H9 (cell line): ENCODE results near the gene NHP2. TPM values are rescaled to one million over a fixed set of nuclear protein-coding genes. Genes with fewer than 3 reads are reported as not detected.

Source experiments
- DNase-seq: peaks from one replicate; pipeline ENCODE4 v3.0.0-alpha.2; 2017
- H2AFZ ChIP-seq: one replicate; pipeline ENCODE4 v1.6.1; 2013; ENCODE audit warnings: mild to moderate bottlenecking, low read length, control low read depth, moderate library complexity
- H2AK5ac ChIP-seq: 2 replicates; pipeline ENCODE4 v1.6.1; 2013; ENCODE audit warnings: low read length, control low read depth, mixed read lengths; ENCODE audit not compliant: insufficient read length
- H2BK120ac ChIP-seq: one replicate; pipeline ENCODE4 v1.6.1; 2013; ENCODE audit warnings: low read depth, mild to moderate bottlenecking, low read length, control low read depth, inconsistent platforms; ENCODE audit not compliant: poor library complexity, severe bottlenecking
- H2BK12ac ChIP-seq: 2 replicates; pipeline ENCODE4 v1.6.1; 2013; ENCODE audit warnings: low read length, control low read depth, mixed read lengths, low read depth; ENCODE audit not compliant: insufficient read length
- H2BK15ac ChIP-seq: 2 replicates; pipeline ENCODE4 v1.6.1; 2013; ENCODE audit warnings: low read depth, low read length, control low read depth
- H2BK20ac ChIP-seq: one replicate; pipeline ENCODE4 v1.6.1; 2013; ENCODE audit warnings: low read depth, mild to moderate bottlenecking, low read length, control low read depth, inconsistent platforms; ENCODE audit not compliant: poor library complexity, severe bottlenecking
- H2BK5ac ChIP-seq: 2 replicates; pipeline ENCODE4 v1.6.1; 2013; ENCODE audit warnings: low read length, control low read depth, mixed read lengths; ENCODE audit not compliant: insufficient read length
- H3K14ac ChIP-seq: 2 replicates; pipeline ENCODE4 v1.6.1; 2013; ENCODE audit warnings: low read length, control low read depth; ENCODE audit not compliant: insufficient read depth
- H3K18ac ChIP-seq: 2 replicates; pipeline ENCODE4 v1.6.1; 2013; ENCODE audit warnings: low read depth, mild to moderate bottlenecking, mixed read lengths, low read length, control low read depth; ENCODE audit not compliant: insufficient read length
- H3K23ac ChIP-seq: 2 replicates; pipeline ENCODE4 v1.6.1; 2013; ENCODE audit warnings: low read length, control low read depth, mixed read lengths, low read depth; ENCODE audit not compliant: insufficient read length
- H3K23me2 ChIP-seq: 2 replicates; pipeline ENCODE4 v1.6.1; 2013; ENCODE audit warnings: low read depth, mild to moderate bottlenecking, mixed read lengths, low read length, control low read depth; ENCODE audit not compliant: insufficient read length, poor library complexity, severe bottlenecking
- H3K27ac ChIP-seq: 2 replicates; pipeline ENCODE4 v1.5.1; 2013; ENCODE audit warnings: low read length, control low read depth, mixed read lengths, low read depth; ENCODE audit not compliant: insufficient read length
- H3K27me3 ChIP-seq: 2 replicates; pipeline ENCODE4 v1.6.1; 2013; ENCODE audit warnings: low read length, control low read depth, inconsistent platforms; ENCODE audit not compliant: insufficient read depth
- H3K4ac ChIP-seq: 2 replicates; pipeline ENCODE4 v1.6.1; 2013; ENCODE audit warnings: low read depth, mild to moderate bottlenecking, control low read depth, inconsistent platforms, low read length, moderate library complexity
- H3K4me1 ChIP-seq: 2 replicates; pipeline ENCODE4 v1.6.1; 2013; ENCODE audit warnings: low read length, control low read depth, inconsistent platforms; ENCODE audit not compliant: insufficient read depth
- H3K4me2 ChIP-seq: 2 replicates; pipeline ENCODE4 v1.6.1; 2013; ENCODE audit warnings: low read length, control low read depth, mixed read lengths; ENCODE audit not compliant: insufficient read length, insufficient read depth
- H3K56ac ChIP-seq: 2 replicates; pipeline ENCODE4 v1.6.1; 2013; ENCODE audit warnings: low read depth, mild to moderate bottlenecking, mixed read lengths, low read length, control low read depth; ENCODE audit not compliant: insufficient read length
- H3K79me1 ChIP-seq: 2 replicates; pipeline ENCODE4 v1.6.1; 2013; ENCODE audit warnings: low read depth, mild to moderate bottlenecking, moderate library complexity, low read length, control low read depth, inconsistent platforms; ENCODE audit not compliant: insufficient read depth, poor library complexity, severe bottlenecking
- H3K79me2 ChIP-seq: 2 replicates; pipeline ENCODE4 v1.6.1; 2013; ENCODE audit warnings: low read length, control low read depth, inconsistent platforms; ENCODE audit not compliant: insufficient read depth
- H3K9ac ChIP-seq: 2 replicates; pipeline ENCODE4 v1.6.1; 2013; ENCODE audit warnings: low read length, control low read depth, mixed read lengths; ENCODE audit not compliant: insufficient read length; ENCODE audit errors: extremely low read depth
- H3K9me3 ChIP-seq: one replicate; pipeline ENCODE4 v1.6.1; 2013; ENCODE audit warnings: low read depth, low read length, inconsistent platforms; ENCODE audit not compliant: control insufficient read depth
- H3T11ph ChIP-seq: one replicate; pipeline ENCODE4 v1.6.1; 2013; ENCODE audit warnings: mild to moderate bottlenecking, low read length, control low read depth, inconsistent platforms
- H4K20me1 ChIP-seq: one replicate; pipeline ENCODE4 v1.6.1; 2013; ENCODE audit not compliant: control insufficient read depth, insufficient read length, insufficient read depth
- H4K5ac ChIP-seq: 2 replicates; pipeline ENCODE4 v1.6.1; 2013; ENCODE audit warnings: low read depth, mild to moderate bottlenecking, mixed read lengths, low read length, control low read depth; ENCODE audit not compliant: insufficient read length
- H4K8ac ChIP-seq: replicated peaks from 2 replicates; pipeline ENCODE4 v1.6.1; 2013; ENCODE audit warnings: low read length, control low read depth, mixed read lengths, low read depth; ENCODE audit not compliant: insufficient read length
- H4K91ac ChIP-seq: 2 replicates; pipeline ENCODE4 v1.6.1; 2013; ENCODE audit warnings: low read depth, mild to moderate bottlenecking, moderate library complexity, mixed read lengths, low read length, control low read depth; ENCODE audit not compliant: insufficient read length
- H3K27ac Mint-ChIP-seq, 3 experiments: 2 replicates in 2 of 3; 3 replicates in 1 of 3; pipeline ENCODE4 v1.8.0; 2020 to 2021; ENCODE audit warnings: mixed read lengths in 3 of 3, mild to moderate bottlenecking in 1 of 3, moderate library complexity in 1 of 3
- H3K27me3 Mint-ChIP-seq: 2 replicates; pipeline ENCODE4 v1.8.0; 2021; ENCODE audit warnings: low read depth, mild to moderate bottlenecking, moderate library complexity, mixed read lengths
- H3K36me3 Mint-ChIP-seq, 3 experiments: 2 replicates in 2 of 3; 3 replicates in 1 of 3; pipeline ENCODE4 v1.8.0; 2020 to 2021; ENCODE audit warnings: low read depth in 3 of 3, mixed read lengths in 3 of 3; ENCODE audit not compliant: insufficient read depth in 1 of 3
- H3K4me1 Mint-ChIP-seq, 2 experiments: 2 replicates each; pipeline ENCODE4 v1.8.0; 2020; ENCODE audit warnings: mixed read lengths in 2 of 2
- H3K4me3 Mint-ChIP-seq, 2 experiments: 2 replicates in 1 of 2; 3 replicates in 1 of 2; pipeline ENCODE4 v1.8.0; 2020 to 2021; ENCODE audit warnings: mild to moderate bottlenecking in 2 of 2, mixed read lengths in 2 of 2, moderate library complexity in 1 of 2
- H3K9me3 Mint-ChIP-seq, 2 experiments: 2 replicates in 1 of 2; 3 replicates in 1 of 2; pipeline ENCODE4 v1.8.0; 2020; ENCODE audit warnings: mild to moderate bottlenecking in 2 of 2, mixed read lengths in 2 of 2, moderate library complexity in 1 of 2
- CTCF ChIP-seq: fragments of 200-600 bp; sonication (generic); conservative IDR thresholded peaks from 3 replicates; pipeline ENCODE4 v1.8.0; 2021; ENCODE audit warnings: antibody characterized with exemption, mild to moderate bottlenecking
- WGBS: extraction: QIAGEN DNeasy Blood & Tissue Kit; methylation state at CpG from one replicate; pipeline ENCODE4 v1.1.7; 2013; ENCODE audit warnings: missing lambda C conversion rate, low lambda C conversion rate, mixed read lengths; ENCODE audit not compliant: insufficient read length; ENCODE audit errors: extremely low coverage; 5-methylcytosine and 5-hydroxymethylcytosine counted together
- total RNA-seq: library from RNA; stranded (reverse); gene quantifications from 2 replicates; pipeline ENCODE4 v1.2.1, GENCODE V29; 2021

The NHP2 gene
- total RNA-seq, 1 experiment from 2014 or later: 232 TPM

GRCh38 chr5:178196986-178197385 is 43.3 kb upstream of the NHP2 start:
- Mint-ChIP-seq H3K27ac (no peak overlapping the region), H3K27me3 (peaks cover 27% of the 10 kb centered on the region), H3K9me3 (peaks cover 14 to 21% of the 10 kb centered on the region in 2 experiments), H3K36me3 (peaks cover 6 to 16% (median 7%) of the 10 kb centered on the region in 3 experiments), H3K4me1 (peaks cover 27 to 30% of the 10 kb centered on the region in 2 experiments), H3K4me3 (no peak overlapping the region)
- Histone ChIP-seq H3K27ac (no peak overlapping the region), H2BK120ac (no peak overlapping the region), H3K4ac (no peak overlapping the region), H3K79me2 (no peaks in the 10 kb centered on the region), H2AK5ac (no peak overlapping the region), H3K4me2 (no peak overlapping the region), H3K4me1 (no peaks in the 10 kb centered on the region), H3K27me3 (no peaks in the 10 kb centered on the region), H4K20me1 (peaks cover 2% of the 10 kb centered on the region), H2BK5ac (no peak overlapping the region), H3K79me1 (no peaks in the 10 kb centered on the region), H3K23ac (no peak overlapping the region), H3K23me2 (no peaks in the 10 kb centered on the region), H2BK12ac (no peak overlapping the region), H3K18ac (no peak overlapping the region), H3K56ac (no peak overlapping the region), H3K9ac (no peak overlapping the region), H4K91ac (no peak overlapping the region), H4K8ac (no peak overlapping the region), H3K14ac (no peak overlapping the region), H3T11ph (no peak overlapping the region), H2BK20ac (no peak overlapping the region), H2AFZ (no peak overlapping the region), H2BK15ac (no peak overlapping the region), H3K9me3 (no peaks in the 10 kb centered on the region), H4K5ac (no peak overlapping the region)
- WGBS: no CpG with 5 or more reads among the region's 8 CpGs
- no peak for DNase-seq
- peak; percentile 71 for TF ChIP-seq CTCF
